K562 (cell line): ENCODE measurements around the gene BCAS1. TPM values are rescaled to one million over a fixed set of nuclear protein-coding genes. Genes with fewer than 3 reads are reported as not detected.

ENCODE experiments used
- ATAC-seq: fragments of 200-7000 bp; cut with Tn5 transposase; 3 replicates; pipeline ENCODE4 v1.9.1; 2020; ENCODE audit warnings: moderate library complexity
- BruUV-seq: library from RNA; stranded (reverse); fragments of 400-500 nt; replicated peaks from 2 replicates; lab custom pipeline; 2021; lab: Mats Ljungman, UMichigan
- CTCF ChIA-PET: fragments of 300-600 bp; formaldehyde crosslinking; extraction: SDS; loops from one replicate; lab custom pipeline; 2021; ENCODE audit warnings: low intra/inter-chr PET ratio; lab: Yijun Ruan, JAX
- POLR2A ChIA-PET: fragments of 300-600, 350-650 bp; sonication (Branson Sonifier 250); formaldehyde crosslinking; extraction: SDS; loops from one replicate; lab custom pipeline; 2021; ENCODE audit warnings: antibody characterized with exemption, inconsistent platforms; lab: Yijun Ruan, JAX
- DNase-seq, 4 experiments: peaks; one replicate each; pipeline versions ENCODE4 v3.0.0 to v3.0.0-alpha.2; 2011 to 2018; ENCODE audit warnings: low spot score in 3 of 4, mixed read lengths in 3 of 4; ENCODE audit errors: extremely low read depth in 1 of 4
- FAIRE-seq: peaks from 2 replicates; lab custom pipeline; 2011; peaks lifted over from hg19 to GRCh38; lab: Jason Lieb, UNC
- H2AFZ ChIP-seq: 2 replicates; pipeline ENCODE4 v1.6.0; 2011; ENCODE audit warnings: low read depth, low read length, control low read depth, inconsistent platforms
- H3K27ac ChIP-seq: fragments of 200-600 bp; 3 replicates; pipeline ENCODE4 v1.8.0; 2011; ENCODE audit warnings: low read depth, mild to moderate bottlenecking, control low read depth, inconsistent platforms, low read length, moderate library complexity, mixed read lengths; ENCODE audit errors: extremely low read depth
- H3K27me3 ChIP-seq, 2 experiments: fragments of 300-600 bp in 1 of 2; 2 replicates in 1 of 2; 3 replicates in 1 of 2; pipeline versions ENCODE4 v1.6.0 to v1.8.0; 2011; ENCODE audit warnings: inconsistent platforms in 2 of 2, low read length in 2 of 2, mild to moderate bottlenecking in 1 of 2, mixed read lengths in 1 of 2, moderate library complexity in 1 of 2; ENCODE audit not compliant: control insufficient read depth in 2 of 2, insufficient read depth in 2 of 2
- H3K36me3 ChIP-seq: fragments of 300-600 bp; 3 replicates; pipeline ENCODE4 v1.8.0; 2011; ENCODE audit warnings: mild to moderate bottlenecking, low read length, inconsistent platforms; ENCODE audit not compliant: control insufficient read depth, insufficient read depth
- H3K4me1 ChIP-seq, 2 experiments: fragments of 200-600 bp in 1 of 2; replicated peaks in 1 of 2; 2 replicates in 1 of 2; 3 replicates in 1 of 2; pipeline versions ENCODE4 v1.5.1 to v1.8.0; 2011; ENCODE audit warnings: inconsistent platforms in 2 of 2, low read length in 2 of 2, mild to moderate bottlenecking in 1 of 2, mixed read lengths in 1 of 2, moderate library complexity in 1 of 2; ENCODE audit not compliant: control insufficient read depth in 2 of 2, insufficient read depth in 2 of 2
- H3K4me2 ChIP-seq: 2 replicates; pipeline ENCODE4 v1.6.1; 2011; ENCODE audit warnings: low read length, control low read depth, inconsistent platforms, mixed read lengths; ENCODE audit not compliant: insufficient read depth
- H3K4me3 ChIP-seq: fragments of 200-600 bp; sonication (generic), shearing (Covaris generic); 2 replicates; pipeline ENCODE4 v1.5.1; 2016; ENCODE audit warnings: control low read depth, inconsistent platforms
- H3K79me2 ChIP-seq: fragments of 200-600 bp; 3 replicates; pipeline ENCODE4 v1.8.0; 2011; ENCODE audit warnings: low read length, inconsistent platforms; ENCODE audit not compliant: control insufficient read depth, insufficient read depth
- H3K9ac ChIP-seq, 2 experiments: 2 replicates each; pipeline versions ENCODE4 v1.6.0 to v1.6.1; 2011; ENCODE audit warnings: low read depth in 2 of 2, low read length in 2 of 2, control low read depth in 1 of 2, inconsistent platforms in 1 of 2, mild to moderate bottlenecking in 1 of 2, mixed read lengths in 1 of 2; ENCODE audit not compliant: insufficient read depth in 1 of 2
- H3K9me1 ChIP-seq: one replicate; pipeline ENCODE4 v1.6.0; 2011; ENCODE audit warnings: inconsistent platforms, mild to moderate bottlenecking, low read length, moderate library complexity; ENCODE audit not compliant: control insufficient read depth, insufficient read depth
- H3K9me3 ChIP-seq: replicated peaks from 2 replicates; pipeline ENCODE4 v1.5.1; 2011; ENCODE audit warnings: low read depth, low read length, inconsistent platforms; ENCODE audit not compliant: control insufficient read depth, insufficient read depth
- H4K20me1 ChIP-seq: replicated peaks from 2 replicates; pipeline ENCODE4 v1.6.1; 2011; ENCODE audit warnings: low read length, inconsistent platforms, mixed read lengths; ENCODE audit not compliant: control insufficient read depth, insufficient read depth
- CHD7 ChIP-seq: fragments of 200-600 bp; sonication (generic); IDR thresholded peaks from one replicate; pipeline ENCODE4 v1.6.1; 2012; ENCODE audit warnings: mild to moderate bottlenecking, low read depth, low read length, inconsistent platforms
- HBP1 ChIP-seq: fragments of 450-650 bp; formaldehyde crosslinking; IDR thresholded peaks from 2 replicates; pipeline ENCODE4 v1.4.0; 2022; ENCODE audit warnings: missing genetic modification characterization
- MLLT1 ChIP-seq, 2 experiments: fragments of 450-650 bp; IDR thresholded peaks; 2 replicates each; pipeline ENCODE4 v1.6.1; 2016
- NCOA4 ChIP-seq: fragments of 450-650 bp; IDR thresholded peaks from 2 replicates; pipeline ENCODE4 v1.6.1; 2018; ENCODE audit warnings: mild to moderate bottlenecking; ENCODE audit not compliant: partially characterized antibody
- WGBS: fragments of 100-300 bp; shearing (Covaris generic); methylation state at CpG from one replicate; pipeline ENCODE4 v1.1.6; 2016; ENCODE audit warnings: low coverage, mixed read lengths; ENCODE audit not compliant: insufficient coverage; ENCODE audit errors: missing lambda C conversion rate; 5-methylcytosine and 5-hydroxymethylcytosine counted together
- in situ Hi-C: fragments of 300-500 bp; cut with MboI; formaldehyde crosslinking; loops from 4 replicates; pipeline ENCODE4 v1.15.0; 2018; ENCODE audit warnings: inconsistent platforms, mixed read lengths
- intact Hi-C: fragments of 100-400 bp; cut with micrococcal nuclease; formaldehyde crosslinking; loops from 2 replicates; pipeline ENCODE4 v1.14.2; 2022
- polyA plus RNA-seq, 8 experiments: library from polyadenylated mRNA; depleted of rRNA in 4 of 8; stranded (reverse) in 5 of 8; unstranded in 3 of 8; fragments of >200 nt; fragmentation: Nextera tagmentation in 2 of 8; fragmentation: Illumina TruSeq in 1 of 8; extraction: Ambion mirVana in 2 of 8; extraction: Trizol in 1 of 8; gene quantifications; 2 replicates each; pipeline versions ENCODE4 v1.2.1 to v1.2.3, GENCODE V29; 2011 to 2014; ENCODE audit warnings: inconsistent platforms in 1 of 8, missing spikeins in 1 of 8
- total RNA-seq, 7 experiments: library from RNA; depleted of rRNA in 6 of 7; stranded (reverse); fragments of >200 nt in 6 of 7; fragmentation: Illumina TruSeq in 2 of 7; extraction: Trizol in 2 of 7; gene quantifications; 2 replicates each; pipeline versions ENCODE4 v1.2.1 to v1.2.3, GENCODE V29; 2011 to 2021; ENCODE audit warnings: low replicate concordance in 1 of 7

BCAS1 gene
- total and polyA plus RNA-seq, 9 of the 15 experiments (the other 6 are each of a cell fraction or from before 2014, with no cell fraction given), result 0.18 to 2.3 (median 0.93) TPM

GRCh38 chr20:54017846-54018245 is 52.5 kb downstream of the BCAS1 start:
- Histone ChIP-seq H3K27ac (no peak overlapping the region), H2AFZ (no peak overlapping the region), H3K79me2 (no peaks in the 10 kb centered on the region), H3K4me3 (no peak overlapping the region), H3K36me3 (no peaks in the 10 kb centered on the region), H4K20me1 (no peaks in the 10 kb centered on the region), H3K4me2 (no peak overlapping the region), H3K9me3 (no peaks in the 10 kb centered on the region), H3K4me1 (no peaks in the 10 kb centered on the region), H3K9ac (no peak overlapping the region), H3K9me1 (no peaks in the 10 kb centered on the region), H3K27me3 (no peaks in the 10 kb centered on the region; a peak in 1 of 5 replicates)
- BruUV-seq, result no TSS peak
- ATAC-seq (no peak), DNase-seq (no peak), FAIRE-seq (no peak)
- intact Hi-C loops, result no loop called here
- WGBS, result 2% methylated on average over 4 of the region's 4 CpGs
- POLR2A ChIA-PET, result no interaction called here
- CTCF ChIA-PET, result no interaction called here
- in situ Hi-C loops, result no loop called here
- TF ChIP-seq HBP1 (CRISPR knock-in tag) (no peak), MLLT1 (IDR thresholded peaks at IDR 0.05) (no peak), NCOA4 (no peak), CHD7 (no peak)
